GM18951 (cell line): ENCODE measurements around the gene ETV7.

Experiments used
- POLR2A ChIP-seq: IDR thresholded peaks from 4 replicates; pipeline ENCODE4 v1.6.1; 2011; ENCODE audit warnings: mild to moderate bottlenecking; ENCODE audit not compliant: insufficient read length, insufficient read depth; ENCODE audit errors: extremely low read depth
- in situ Hi-C: fragments of 300-500 bp; cut with MboI; formaldehyde crosslinking; loops from one replicate; pipeline ENCODE4 v1.12.0; 2022; ENCODE audit warnings: low sequenced_read_pairs, mixed read lengths, inconsistent platforms; ENCODE audit not compliant: unreplicated experiment

The ETV7 gene

GRCh38 chr6:36362551-36363370, 24.7 kb downstream of the ETV7 start:
- no peak for TF ChIP-seq POLR2A
- in situ Hi-C loops = no loop called here

GRCh38 chr6:36361071-36361470, 26.4 kb downstream of the ETV7 start:
- in situ Hi-C loops = no loop called here
- no peak for TF ChIP-seq POLR2A

GRCh38 chr6:36360241-36361054, 27.0 kb downstream of the ETV7 start:
- in situ Hi-C loops = no loop called here
- TF ChIP-seq POLR2A = no peak

- in situ Hi-C loops = loop anchor here (10.0 kb wide), 1 partner anchor 334 kb away; the partner anchor contains the start of genes MAPK14 and SLC26A8
- no peak for TF ChIP-seq POLR2A
These were observed 29.1 kb downstream of the ETV7 start for GRCh38 chr6:36358226-36358915.

GRCh38 chr6:36357872-36358225, 29.6 kb downstream of the ETV7 start:
- in situ Hi-C loops = loop anchor here (10.0 kb wide), 1 partner anchor 333 kb away; the partner anchor contains the start of genes MAPK14 and SLC26A8
- TF ChIP-seq POLR2A = no peak

GRCh38 chr6:36355819-36356218, 31.6 kb downstream of the ETV7 start:
- in situ Hi-C loops = loop anchor here (10.0 kb wide), 1 partner anchor 331 kb away; the partner anchor contains the start of genes MAPK14 and SLC26A8
- no peak for TF ChIP-seq POLR2A

GRCh38 chr6:36353411-36353915, 34.0 kb downstream of the ETV7 start:
- in situ Hi-C loops = loop anchor here (10.0 kb wide), 1 partner anchor 329 kb away; the partner anchor contains the start of genes MAPK14 and SLC26A8
- no peak for TF ChIP-seq POLR2A

GRCh38 chr6:36352477-36353157, 34.9 kb downstream of the ETV7 start:
- in situ Hi-C loops = loop anchor here (10.0 kb wide), 1 partner anchor 328 kb away; the partner anchor contains the start of genes MAPK14 and SLC26A8
- TF ChIP-seq POLR2A = no peak

- no peak for TF ChIP-seq POLR2A
- in situ Hi-C loops = loop anchor here (10.0 kb wide), 1 partner anchor 326 kb away; the partner anchor contains the start of genes MAPK14 and SLC26A8
These were observed 36.5 kb downstream of the ETV7 start for GRCh38 chr6:36350681-36351571.

- in situ Hi-C loops = loop anchor here (10.0 kb wide), 1 partner anchor 325 kb away; the partner anchor contains the start of genes MAPK14 and SLC26A8
- TF ChIP-seq POLR2A = no peak
These were observed 37.4 kb downstream of the ETV7 start for GRCh38 chr6:36350082-36350481.

GRCh38 chr6:36349240-36349639, 38.2 kb downstream of the ETV7 start:
- TF ChIP-seq POLR2A = no peak
- in situ Hi-C loops = no loop called here
